A549 (cell line): ENCODE results near the gene MRPL2. TPM values are rescaled to one million over a fixed set of nuclear protein-coding genes. Genes with fewer than 3 reads are reported as not detected.
A peak's percentile ranks its signal among the peaks of the same experiment; 100 is the strongest.

Experiments used
- ATAC-seq, 2 experiments: fragments of 200-7000 bp in 1 of 2; fragments of >200 bp in 1 of 2; cut with Nextera tagmentation in 1 of 2; cut with Tn5 transposase in 1 of 2; 3 replicates each; pipeline versions ENCODE4 v1.8.0 to v1.9.1; 2018 to 2020; ENCODE audit warnings: mild to moderate bottlenecking in 1 of 2, moderate library complexity in 1 of 2
- CTCF ChIA-PET: fragments of 300-600 bp; sonication (Branson Sonifier 250); formaldehyde crosslinking; extraction: SDS; loops from one replicate; lab custom pipeline; 2021; ENCODE audit warnings: antibody characterized with exemption, inconsistent platforms; lab: Yijun Ruan, JAX
- POLR2A ChIA-PET: fragments of 350-600 bp; formaldehyde crosslinking; extraction: SDS; loops from one replicate; lab custom pipeline; 2021; ENCODE audit warnings: antibody characterized with exemption, inconsistent platforms; lab: Yijun Ruan, JAX
- DNase-seq, 2 experiments: peaks; one replicate each; pipeline versions ENCODE4 v3.0.0 to v3.0.0-alpha.2; 2011 to 2016; ENCODE audit warnings: low read depth in 1 of 2, low spot score in 1 of 2
- FAIRE-seq: peaks from 2 replicates; lab custom pipeline; 2011; peaks lifted over from hg19 to GRCh38; lab: Jason Lieb, UNC
- H3K27ac ChIP-seq, 2 experiments: fragments of >200 bp; sonication (Bioruptor Twin); formaldehyde crosslinking; 3 replicates each; pipeline ENCODE4 v1.5.1; 2016 to 2017
- H3K4me1 ChIP-seq: fragments of >200 bp; sonication (Bioruptor Twin); formaldehyde crosslinking; 3 replicates; pipeline ENCODE4 v1.6.1; 2016
- H3K4me2 ChIP-seq: fragments of >200 bp; sonication (Bioruptor Twin); formaldehyde crosslinking; 3 replicates; pipeline ENCODE4 v1.6.1; 2016
- H3K4me3 ChIP-seq: fragments of >200 bp; sonication (Bioruptor Twin); formaldehyde crosslinking; 3 replicates; pipeline ENCODE4 v1.5.1; 2016
- H3K9me3 ChIP-seq: fragments of >200 bp; sonication (Bioruptor Twin); formaldehyde crosslinking; 3 replicates; pipeline ENCODE4 v1.6.1; 2016
- CBX2 ChIP-seq: fragments of 200-600 bp; sonication (generic); IDR thresholded peaks from 2 replicates; pipeline ENCODE4 v1.6.1; 2016; ENCODE audit warnings: low read depth, mild to moderate bottlenecking, borderline replicate concordance
- E2F6 ChIP-seq: IDR thresholded peaks from 2 replicates; pipeline ENCODE4 v1.6.1; 2012; ENCODE audit warnings: low read depth, borderline replicate concordance
- EHF ChIP-seq: fragments of 250-450 bp; sonication (Bioruptor Pico); IDR thresholded peaks from 2 replicates; pipeline ENCODE4 v1.5.0; 2020; ENCODE audit warnings: mild to moderate bottlenecking
- HOXA7 ChIP-seq: fragments of 250-450 bp; sonication (Bioruptor Pico); IDR thresholded peaks from 2 replicates; pipeline ENCODE4 v1.5.0; 2020; ENCODE audit warnings: mild to moderate bottlenecking, moderate library complexity
- HOXB13 ChIP-seq: fragments of 250-450 bp; sonication (Bioruptor Pico); IDR thresholded peaks from 2 replicates; pipeline ENCODE4 v1.5.0; 2020; ENCODE audit warnings: low read depth, mild to moderate bottlenecking, moderate library complexity
- HOXB5 ChIP-seq: fragments of 250-450 bp; sonication (Bioruptor Pico); IDR thresholded peaks from 2 replicates; pipeline ENCODE4 v1.5.0; 2020; ENCODE audit warnings: mild to moderate bottlenecking, moderate library complexity
- JUN ChIP-seq, 2 experiments: fragments of >200 bp; sonication (Bioruptor Twin); formaldehyde crosslinking; IDR thresholded peaks; 2 replicates in 1 of 2; 3 replicates in 1 of 2; pipeline ENCODE4 v1.6.1; 2016 to 2017
- KDM1A ChIP-seq: fragments of 200-600 bp; sonication (generic); IDR thresholded peaks from 2 replicates; pipeline ENCODE4 v1.6.1; 2016; ENCODE audit warnings: low read depth, mild to moderate bottlenecking
- MAX ChIP-seq: IDR thresholded peaks from 2 replicates; pipeline ENCODE4 v1.6.1; 2012
- NR3C1 ChIP-seq: fragments of >200 bp; sonication (Bioruptor Twin); formaldehyde crosslinking; IDR thresholded peaks from 3 replicates; pipeline ENCODE4 v1.6.1; 2017
- POLR2A ChIP-seq: IDR thresholded peaks from 2 replicates; pipeline ENCODE4 v1.6.1; 2012; ENCODE audit warnings: mild to moderate bottlenecking, low read length
- RARB ChIP-seq: fragments of 250-450 bp; sonication (Bioruptor Pico); IDR thresholded peaks from 2 replicates; pipeline ENCODE4 v1.8.0; 2021; ENCODE audit warnings: mild to moderate bottlenecking, moderate library complexity
- REST ChIP-seq: fragments of 200-600 bp; sonication (generic); IDR thresholded peaks from 2 replicates; pipeline ENCODE4 v1.6.1; 2016; ENCODE audit warnings: antibody characterized with exemption, mild to moderate bottlenecking, moderate library complexity
- TFCP2L1 ChIP-seq: fragments of 250-450 bp; sonication (Bioruptor Pico); IDR thresholded peaks from 2 replicates; pipeline ENCODE4 v1.5.0; 2021; ENCODE audit warnings: mild to moderate bottlenecking
- ZC3H11A ChIP-seq: fragments of 450-650 bp; IDR thresholded peaks from 2 replicates; pipeline ENCODE4 v1.6.1; 2014; ENCODE audit warnings: antibody characterized with exemption, mild to moderate bottlenecking
- ZNF302 ChIP-seq: fragments of 250-450 bp; sonication (Bioruptor Pico); IDR thresholded peaks from 2 replicates; pipeline ENCODE4 v1.9.0; 2021; ENCODE audit warnings: inconsistent platforms, mild to moderate bottlenecking, moderate library complexity
- ZSCAN20 ChIP-seq: fragments of 250-450 bp; sonication (Bioruptor Pico); IDR thresholded peaks from 2 replicates; pipeline ENCODE4 v1.8.0; 2022; ENCODE audit warnings: mild to moderate bottlenecking, moderate library complexity
- WGBS: methylation state at CpG from one replicate; pipeline ENCODE4 v1.1.6; 2017; ENCODE audit errors: missing lambda C conversion rate; 5-methylcytosine and 5-hydroxymethylcytosine counted together
- polyA plus RNA-seq, 4 experiments: library from polyadenylated mRNA; depleted of rRNA in 3 of 4; stranded (reverse); fragments of >200 nt; fragmentation: RNase III in 1 of 4; extraction: RNeasy Plus Mini Kit Qiagen cat#74134 plus additional on column Dnase treatment in 1 of 4; gene quantifications; 2 replicates in 3 of 4; 3 replicates in 1 of 4; pipeline ENCODE4 v1.2.3, GENCODE V29; 2011 to 2017
- TF ChIP-seq, protein P1 (sequence below): fragments of 150-350 bp; IDR thresholded peaks from 2 replicates; pipeline ENCODE4 v1.6.1; 2014; ENCODE audit warnings: low read depth, mild to moderate bottlenecking, low read length

The MRPL2 gene
- polyA plus RNA-seq, 2 of the 4 experiments (the other 2 are of a cell fraction): 33.7 to 51.9 TPM

GRCh38 chr6:43024436-43024835 is 34.8 kb downstream of the MRPL2 start:
- peaks cover 14% of the 10 kb centered on the region for H3K4me1 ChIP-seq
- no peak for TF ChIP-seq EHF (CRISPR knock-in tag)
- TF ChIP-seq KDM1A: no peak
- TF ChIP-seq HOXB13 (CRISPR knock-in tag): no peak
- no peak for TF ChIP-seq ZSCAN20 (CRISPR knock-in tag)
- TF ChIP-seq TFCP2L1 (CRISPR knock-in tag): no peak
- TF ChIP-seq ZNF302 (CRISPR knock-in tag): no peak
- TF ChIP-seq, protein P1, sequence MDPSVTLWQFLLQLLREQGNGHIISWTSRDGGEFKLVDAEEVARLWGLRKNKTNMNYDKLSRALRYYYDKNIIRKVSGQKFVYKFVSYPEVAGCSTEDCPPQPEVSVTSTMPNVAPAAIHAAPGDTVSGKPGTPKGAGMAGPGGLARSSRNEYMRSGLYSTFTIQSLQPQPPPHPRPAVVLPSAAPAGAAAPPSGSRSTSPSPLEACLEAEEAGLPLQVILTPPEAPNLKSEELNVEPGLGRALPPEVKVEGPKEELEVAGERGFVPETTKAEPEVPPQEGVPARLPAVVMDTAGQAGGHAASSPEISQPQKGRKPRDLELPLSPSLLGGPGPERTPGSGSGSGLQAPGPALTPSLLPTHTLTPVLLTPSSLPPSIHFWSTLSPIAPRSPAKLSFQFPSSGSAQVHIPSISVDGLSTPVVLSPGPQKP: no peak
- no peak for TF ChIP-seq RARB (CRISPR knock-in tag)
- no peak for TF ChIP-seq REST
- TF ChIP-seq, all 56 proteins: peak for 0
- ATAC-seq (no peak), DNase-seq (no peak), FAIRE-seq (no peak)
- Histone ChIP-seq H3K9me3 (no peaks in the 10 kb centered on the region), H3K4me2 (no peak overlapping the region), H3K4me3 (no peak overlapping the region), H3K27ac (no peak overlapping the region)
- CTCF ChIA-PET: no interaction called here
- POLR2A ChIA-PET: interaction anchor here (0.6 kb wide), 1 partner anchor 345 kb away, joined by 3 read pairs; the partner anchor contains the start of gene ZNF318
- WGBS: 97% methylated on average over 2 of the region's 2 CpGs

DNA sequence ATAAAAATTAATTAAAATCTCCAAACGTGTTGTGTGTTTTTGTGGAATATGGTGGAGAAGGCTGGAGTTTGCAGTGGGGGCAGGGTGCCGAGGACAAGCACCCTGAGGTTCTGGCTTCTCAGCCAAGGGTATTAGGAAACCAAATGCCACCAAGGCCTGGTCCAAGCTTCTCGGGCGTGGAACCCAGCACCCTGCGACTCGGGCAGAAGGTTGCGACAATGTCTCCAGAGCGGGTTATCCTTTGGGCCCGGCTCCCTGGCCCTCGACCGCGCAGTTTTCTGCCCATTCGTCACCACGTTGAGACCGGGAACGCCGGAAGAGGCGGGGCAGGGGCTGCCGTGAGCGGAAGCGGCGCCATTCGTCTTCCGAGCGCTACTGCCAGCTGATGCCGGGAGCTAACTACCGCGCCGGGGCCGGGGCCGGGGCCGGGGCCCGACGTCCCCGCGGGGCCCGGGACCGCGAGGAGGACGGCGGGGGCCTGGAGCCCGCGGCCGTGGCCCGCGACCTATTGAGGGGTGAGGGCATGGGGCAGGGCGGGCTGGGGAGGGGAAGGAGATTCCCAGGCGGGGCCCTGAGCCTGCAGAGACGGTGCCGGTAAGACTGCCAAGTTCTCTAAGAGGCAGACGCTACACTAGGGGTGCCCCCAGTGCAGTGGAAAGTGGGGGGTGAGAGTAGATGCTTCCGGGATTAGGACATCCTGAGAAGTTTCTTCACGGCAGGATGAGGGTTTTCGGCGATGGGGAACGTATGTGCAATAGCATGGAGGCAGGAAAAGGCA is 37.8 kb downstream of the MRPL2 start, which contains the start of gene RRP36:
TSS of gene RRP36 (plus strand) at position 354 of the 778 bp plus-strand sequence. CDS start at position 386, 32 bp downstream.
- Histone ChIP-seq H3K4me2 (peak within 1 kb of the TSS; percentile 87), H3K4me3 (peak within 1 kb of the TSS; percentile 74), H3K27ac (peak within 1 kb of the TSS; percentile 78 to 96), H3K4me1 (peaks cover 14% of the 10 kb centered on the region), H3K9me3 (no peaks in the 10 kb centered on the region)
- peak; percentile 58 to 79 for DNase-seq
- 10% methylated on average over 10 of the region's 56 CpGs for WGBS
- TF ChIP-seq E2F6 (peak; percentile 64), CBX2 (no peak), JUN (IDR thresholded peaks at IDR 0.05) (peak; percentile 59 to 86; a peak in 4 of 5 replicates), ZC3H11A (no peak), NR3C1 (no peak), HOXB5 (CRISPR knock-in tag) (peak; percentile 21; the same call in 1 of the 2 replicates), HOXA7 (CRISPR knock-in tag) (no peak), MAX (peak; percentile 72), POLR2A (peak; percentile 59)
- ChIA-PET POLR2A (interaction anchor here (0.5 to 1.6 kb wide), 6 partner anchors 10 to 239 kb away, joined by 3 to 7 read pairs (median 4); partner anchors contain the start of genes BICRAL, CNPY3, KLC4 and MRPL2), CTCF (interaction anchor here (0.5 to 2.5 kb wide), 4 partner anchors 12 to 122 kb away, joined by 3 to 7 read pairs (median 4); no protein-coding TSS in a partner anchor)
- peak; percentile 95 to 96 for ATAC-seq
- no peak for FAIRE-seq
